BJ (cell line): ENCODE data around the gene ADGRV1. TPM values are rescaled to one million over a fixed set of nuclear protein-coding genes. Genes with fewer than 3 reads are reported as not detected.

Source experiments
- CTCF ChIA-PET: fragments of 350-600 bp; formaldehyde crosslinking; extraction: SDS; loops from one replicate; lab custom pipeline; 2021; ENCODE audit warnings: antibody characterized with exemption, inconsistent platforms; lab: Yijun Ruan, JAX
- POLR2A ChIA-PET: fragments of 300-600 bp; sonication (Branson Sonifier 250); formaldehyde crosslinking; extraction: SDS; loops from one replicate; lab custom pipeline; 2021; ENCODE audit warnings: antibody characterized with exemption; lab: Charles Lee
- DNase-seq: peaks from one replicate; pipeline ENCODE4 v3.0.0-alpha.2; 2011; ENCODE audit warnings: low read depth
- H3K27me3 ChIP-seq: 2 replicates; pipeline ENCODE4 v1.6.0; 2011; ENCODE audit warnings: low read length; ENCODE audit not compliant: control insufficient read depth, insufficient read depth
- H3K36me3 ChIP-seq: 2 replicates; pipeline ENCODE4 v1.5.1; 2011; ENCODE audit warnings: low read length; ENCODE audit not compliant: control insufficient read depth, insufficient read depth
- H3K4me3 ChIP-seq: 2 replicates; pipeline ENCODE4 v1.5.1; 2011; ENCODE audit warnings: low read depth, mild to moderate bottlenecking, control low read depth, low read length
- CTCF ChIP-seq: IDR thresholded peaks from 2 replicates; pipeline ENCODE4 v1.5.1; 2011; ENCODE audit warnings: low read depth, mild to moderate bottlenecking, control low read depth, inconsistent platforms, low read length, moderate library complexity; ENCODE audit not compliant: insufficient read depth
- polyA plus RNA-seq: library from polyadenylated mRNA; depleted of rRNA; stranded (reverse); fragments of >200 nt; gene quantifications from 2 replicates; pipeline ENCODE4 v1.2.3, GENCODE V29; 2011

ADGRV1 gene
- polyA plus RNA-seq, 1 experiment = 0.15 TPM

GRCh38 chr5:90626493-90626892, 67.9 kb downstream of the ADGRV1 start:
- ChIA-PET POLR2A (interaction anchor here (0.6 kb wide), 1 partner anchor 10 kb away, joined by 7 read pairs; no protein-coding TSS in a partner anchor), CTCF (interaction anchor here (0.7 kb wide), 1 partner anchor 876 kb away, joined by 3 read pairs; no protein-coding TSS in a partner anchor)
- H3K36me3 ChIP-seq = no peaks in the 10 kb centered on the region
- TF ChIP-seq CTCF = no peak
- no peak overlapping the region for H3K4me3 ChIP-seq
- no peaks in the 10 kb centered on the region for H3K27me3 ChIP-seq
- no peak for DNase-seq

GRCh38 chr5:90628492-90628891, 69.9 kb downstream of the ADGRV1 start:
- no peaks in the 10 kb centered on the region for H3K36me3 ChIP-seq
- TF ChIP-seq CTCF = no peak
- H3K27me3 ChIP-seq = no peaks in the 10 kb centered on the region
- CTCF ChIA-PET = no interaction called here
- POLR2A ChIA-PET = no interaction called here
- DNase-seq = no peak
- H3K4me3 ChIP-seq = no peak overlapping the region

GRCh38 chr5:90632791-90633190, 74.2 kb downstream of the ADGRV1 start:
- no peaks in the 10 kb centered on the region for H3K27me3 ChIP-seq
- POLR2A ChIA-PET = no interaction called here
- no peak for DNase-seq
- H3K36me3 ChIP-seq = no peaks in the 10 kb centered on the region
- H3K4me3 ChIP-seq = no peak overlapping the region
- TF ChIP-seq CTCF = no peak
- CTCF ChIA-PET = no interaction called here

GRCh38 chr5:90636948-90637347, 78.4 kb downstream of the ADGRV1 start:
- H3K36me3 ChIP-seq = no peaks in the 10 kb centered on the region
- TF ChIP-seq CTCF = no peak
- ChIA-PET CTCF (no interaction called here), POLR2A (interaction anchor here (0.7 kb wide), 1 partner anchor 11 kb away, joined by 7 read pairs; no protein-coding TSS in a partner anchor)
- DNase-seq = no peak
- H3K27me3 ChIP-seq = no peaks in the 10 kb centered on the region
- H3K4me3 ChIP-seq = no peak overlapping the region

- CTCF ChIA-PET = no interaction called here
- H3K27me3 ChIP-seq = no peaks in the 10 kb centered on the region
- no peak for TF ChIP-seq CTCF
- POLR2A ChIA-PET = no interaction called here
- no peak overlapping the region for H3K4me3 ChIP-seq
- no peaks in the 10 kb centered on the region for H3K36me3 ChIP-seq
- no peak for DNase-seq
Observed at GRCh38 chr5:90637731-90638130, 79.1 kb downstream of the ADGRV1 start.
